Activated CD4-positive, alpha-beta T cell treated with anti-CD3 and anti-CD28 coated beads, Interleukin-2, amount 10 ng/mL, durations not matched to agents 24 days and 14 days (primary cell): ENCODE data around the gene MYL12A. TPM values are rescaled to one million over a fixed set of nuclear protein-coding genes. Genes with fewer than 3 reads are reported as not detected.
"Not testable (repeated sequence)": the region's sequence is repeated elsewhere in the genome, so short reads cannot be mapped to it uniquely, and the experiment has no call there.

Experiments used
- DNase-seq: peaks from one replicate; pipeline ENCODE4 v3.0.0; 2022
- H3K27ac Mint-ChIP-seq: one replicate; pipeline ENCODE4 v1.8.0; 2022; ENCODE audit warnings: mild to moderate bottlenecking, mixed read lengths
- H3K27me3 Mint-ChIP-seq: one replicate; pipeline ENCODE4 v1.8.0; 2022; ENCODE audit warnings: mixed read lengths
- H3K36me3 Mint-ChIP-seq: one replicate; pipeline ENCODE4 v1.8.0; 2022; ENCODE audit warnings: low read depth, mild to moderate bottlenecking, mixed read lengths
- H3K4me1 Mint-ChIP-seq: one replicate; pipeline ENCODE4 v1.8.0; 2021; ENCODE audit warnings: mixed read lengths
- H3K4me3 Mint-ChIP-seq: one replicate; pipeline ENCODE4 v1.8.0; 2022; ENCODE audit warnings: mild to moderate bottlenecking, moderate library complexity, mixed read lengths
- H3K9me3 Mint-ChIP-seq: one replicate; pipeline ENCODE4 v1.8.0; 2021; ENCODE audit warnings: mixed read lengths
- intact Hi-C: fragments of 100-400 bp; cut with micrococcal nuclease; formaldehyde crosslinking; loops from one replicate; pipeline ENCODE4 v1.15.1; 2023
- total RNA-seq: library from RNA; stranded (reverse); gene quantifications from 2 replicates; pipeline ENCODE4 v1.2.3, GENCODE V29; 2022

The MYL12A gene
- total RNA-seq, 1 donor from 2014 or later, result 340 TPM

DNA sequence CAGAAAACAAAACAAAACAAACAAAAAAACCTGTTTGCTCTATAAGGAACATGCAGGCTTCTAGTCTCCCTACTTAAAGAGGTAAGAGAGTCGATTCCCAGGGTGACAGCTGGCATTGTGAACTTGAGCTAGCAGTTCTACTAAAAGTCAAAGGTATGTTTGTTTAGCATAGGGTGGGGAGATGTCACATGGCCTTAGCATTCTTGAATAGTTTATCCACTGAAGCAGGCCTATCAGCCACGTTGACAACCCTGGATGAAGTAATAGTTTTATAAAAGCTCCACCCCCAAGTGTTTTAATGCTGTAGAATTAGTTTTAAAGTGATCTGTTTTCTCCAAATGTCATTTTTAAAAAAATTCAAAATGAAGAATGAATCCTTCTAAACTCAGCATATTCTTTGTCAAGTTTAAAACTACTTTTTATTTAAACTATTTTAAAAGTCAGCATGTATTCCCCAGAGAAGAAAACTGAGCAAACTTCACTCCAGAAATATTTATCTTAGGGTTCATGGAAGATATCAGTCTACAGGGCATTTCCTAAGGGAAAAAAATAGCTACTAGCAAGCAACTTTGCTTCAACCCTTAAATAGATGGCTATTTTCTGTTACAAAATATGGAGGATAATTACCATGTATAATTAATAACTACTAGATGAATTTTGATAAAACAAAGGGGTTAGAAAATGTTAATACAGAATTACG lies 29.5 kb upstream of the MYL12A start:
- Mint-ChIP-seq H3K36me3 (no peaks in the 10 kb centered on the region), H3K27me3 (peaks cover 2% of the 10 kb centered on the region), H3K27ac (no peak overlapping the region), H3K4me1 (peaks cover 5% of the 10 kb centered on the region), H3K4me3 (no peak overlapping the region), H3K9me3 (no peaks in the 10 kb centered on the region)
- peak; percentile 34 for DNase-seq
- intact Hi-C loops, result no loop called here

DNA sequence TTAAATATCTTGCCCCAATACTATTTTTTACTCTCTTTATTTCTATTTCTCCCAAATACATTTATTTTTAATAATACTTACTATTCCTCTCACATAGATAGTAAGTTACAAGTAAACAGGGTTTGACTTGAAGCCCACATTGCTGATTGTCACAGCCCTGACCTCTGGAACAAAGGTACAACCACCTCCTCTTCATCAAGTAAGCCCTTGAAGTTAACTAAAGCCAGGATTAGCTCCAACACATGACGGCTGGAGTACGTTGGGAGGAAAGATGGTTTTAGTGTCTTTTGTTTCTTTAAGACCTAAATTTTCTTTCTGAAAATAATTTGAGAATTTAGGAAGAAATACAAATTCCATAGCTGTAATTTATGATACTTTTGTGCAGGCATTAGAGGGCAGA lies 28.8 kb upstream of the MYL12A start:
- H3K4me1 Mint-ChIP-seq, result peaks cover 2% of the 10 kb centered on the region
- H3K27me3 Mint-ChIP-seq, result peaks cover 3% of the 10 kb centered on the region
- H3K4me3 Mint-ChIP-seq, result no peak overlapping the region
- peak; percentile 31 for DNase-seq
- no peaks in the 10 kb centered on the region for H3K36me3 Mint-ChIP-seq
- H3K27ac Mint-ChIP-seq, result no peak overlapping the region
- H3K9me3 Mint-ChIP-seq, result no peaks in the 10 kb centered on the region
- intact Hi-C loops, result no loop called here

DNA sequence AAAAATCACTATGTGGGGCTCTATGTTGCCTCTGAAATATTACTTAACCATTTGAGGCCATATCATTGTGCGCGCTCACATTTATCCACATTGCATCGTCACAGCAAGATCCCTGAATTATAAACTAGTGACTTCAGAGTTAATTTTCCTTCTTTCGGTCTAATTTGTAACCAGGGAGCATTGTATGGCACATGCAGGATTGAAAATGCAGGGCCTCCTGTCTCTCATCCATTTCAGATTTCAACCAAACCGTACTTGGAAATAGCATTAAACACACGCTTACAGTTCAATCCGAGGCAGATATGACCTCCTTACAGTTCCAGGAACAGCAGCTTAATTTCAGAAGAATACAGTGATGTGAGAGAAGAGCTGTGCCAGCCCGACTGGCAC lies 28.4 kb upstream of the MYL12A start:
- Mint-ChIP-seq H3K36me3 (no peaks in the 10 kb centered on the region), H3K4me1 (peaks cover 2% of the 10 kb centered on the region), H3K9me3 (no peaks in the 10 kb centered on the region), H3K27ac (no peak overlapping the region), H3K27me3 (peaks cover 3% of the 10 kb centered on the region), H3K4me3 (no peak overlapping the region)
- intact Hi-C loops, result no loop called here
- peak; percentile 13 for DNase-seq

DNA sequence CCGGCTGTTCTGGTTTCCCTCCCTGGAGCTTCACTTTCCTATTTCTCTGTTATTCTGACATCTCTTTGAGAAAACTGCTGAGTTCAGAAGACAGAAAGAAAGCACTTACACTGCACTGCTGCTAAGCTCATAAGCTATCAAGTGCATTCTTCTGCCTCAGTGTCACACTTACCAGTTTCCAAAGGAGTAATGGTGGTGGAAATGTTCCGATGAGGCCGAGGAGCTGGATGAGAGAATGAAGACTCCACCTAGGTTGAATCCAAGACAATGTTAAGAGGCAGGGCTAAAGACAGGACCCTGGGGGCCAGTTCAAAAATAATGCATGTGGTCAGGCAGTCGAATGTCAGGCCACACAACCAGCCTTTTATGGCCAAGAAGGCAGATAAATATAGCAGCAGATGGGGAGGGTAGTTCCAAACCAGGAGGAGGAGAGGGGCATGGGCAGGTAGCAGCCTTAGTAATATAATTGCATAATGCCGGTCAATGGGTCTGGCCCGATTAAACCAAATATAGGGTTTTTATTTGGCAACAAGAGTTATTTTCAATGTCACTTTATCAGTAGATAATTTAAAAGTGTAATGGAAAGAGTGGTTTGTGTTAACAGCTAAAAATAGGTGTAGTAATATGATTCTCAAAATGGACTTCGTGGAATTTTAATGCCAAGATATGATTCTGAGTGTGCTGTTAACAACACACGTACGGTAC lies 27.8 kb upstream of the MYL12A start, which contains the start of gene MYOM1:
Gene MYOM1, minus strand, starts transcription at position 338 of the 705 bp plus-strand sequence. CDS start 4,745 bp downstream, outside the sequence.
- H3K27ac Mint-ChIP-seq, result no peak within 1 kb of the TSS
- H3K27me3 Mint-ChIP-seq, result peaks cover 3% of the 10 kb centered on the region
- no peaks in the 10 kb centered on the region for H3K36me3 Mint-ChIP-seq
- peaks cover 2% of the 10 kb centered on the region for H3K4me1 Mint-ChIP-seq
- peak; percentile 37 for DNase-seq
- H3K4me3 Mint-ChIP-seq, result no peak within 1 kb of the TSS
- no peaks in the 10 kb centered on the region for H3K9me3 Mint-ChIP-seq
- intact Hi-C loops, result no loop called here

DNA sequence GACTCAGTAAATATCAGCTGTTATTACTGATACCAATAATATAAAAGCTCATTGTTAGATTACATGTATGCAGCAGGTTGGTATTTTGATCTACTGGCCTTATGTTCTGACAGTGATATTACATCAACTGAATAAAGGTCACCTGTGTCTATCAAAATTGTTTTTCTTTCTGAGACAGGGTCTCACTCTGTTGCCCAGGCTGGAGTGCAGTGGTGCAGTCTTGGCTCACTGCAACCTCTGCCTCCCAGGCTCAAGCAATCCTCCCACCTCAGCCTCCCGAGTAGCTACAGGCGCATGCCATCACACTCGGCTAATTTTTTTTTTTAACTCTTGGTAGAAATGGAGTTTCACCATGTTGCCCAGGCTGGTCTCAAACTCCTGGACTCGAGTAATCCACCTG lies 26.7 kb upstream of the MYL12A start:
- not testable (repeated sequence) for H3K36me3 Mint-ChIP-seq

DNA sequence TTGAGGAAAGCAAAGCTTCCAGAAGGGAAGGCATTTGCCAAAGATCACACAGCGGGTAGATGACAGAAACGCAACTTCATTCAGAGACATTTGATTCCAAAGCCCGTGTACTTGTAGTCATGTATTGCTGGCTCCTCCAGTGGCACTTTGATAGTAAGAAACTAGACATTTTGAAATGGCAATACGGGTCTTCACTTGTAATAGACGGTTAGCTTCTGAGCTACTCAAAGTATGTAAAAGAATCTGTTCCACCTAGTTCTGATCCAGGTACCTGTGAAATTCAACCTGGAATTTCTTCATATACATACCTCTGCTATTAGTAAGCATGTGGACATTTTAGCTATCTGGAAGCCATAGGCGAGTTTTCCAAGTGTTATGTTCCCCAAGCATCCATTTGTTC lies 26.1 kb upstream of the MYL12A start:
- no peaks in the 10 kb centered on the region for H3K9me3 Mint-ChIP-seq
- no peak overlapping the region for H3K4me3 Mint-ChIP-seq
- H3K4me1 Mint-ChIP-seq, result peaks cover 2% of the 10 kb centered on the region
- H3K27me3 Mint-ChIP-seq, result peaks cover 3% of the 10 kb centered on the region
- H3K36me3 Mint-ChIP-seq, result no peaks in the 10 kb centered on the region
- intact Hi-C loops, result no loop called here
- DNase-seq, result peak; percentile 45
- H3K27ac Mint-ChIP-seq, result no peak overlapping the region

More for the DNA sequence above, 26.7 kb upstream of the MYL12A start:
- H3K4me1 Mint-ChIP-seq, H3K4me3 Mint-ChIP-seq, intact Hi-C loops, H3K27ac Mint-ChIP-seq, H3K27me3 Mint-ChIP-seq, H3K9me3 Mint-ChIP-seq: not testable (repeated sequence)
- peak; percentile 37 for DNase-seq

DNA sequence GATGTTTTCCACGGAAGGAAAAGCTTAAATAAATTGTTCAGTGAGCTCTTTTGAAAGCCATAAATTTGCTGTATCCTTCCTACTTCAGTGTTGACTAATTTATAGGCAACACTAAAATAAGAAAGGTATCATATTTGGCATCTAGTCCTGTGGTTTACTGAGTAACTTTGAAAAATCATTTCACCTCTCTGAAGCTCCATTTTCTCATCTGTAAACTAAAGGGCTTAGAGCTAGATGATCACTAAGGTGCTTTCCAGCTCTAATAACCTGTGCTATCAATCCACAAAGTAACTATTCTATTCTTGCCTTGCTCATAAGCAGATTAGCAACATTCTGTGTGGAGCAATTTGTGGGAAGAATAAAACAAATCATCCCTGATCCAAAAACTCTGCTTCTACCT lies 24.2 kb upstream of the MYL12A start:
- no peaks in the 10 kb centered on the region for H3K36me3 Mint-ChIP-seq
- H3K4me3 Mint-ChIP-seq, result no peak overlapping the region
- no peak for DNase-seq
- H3K27ac Mint-ChIP-seq, result no peak overlapping the region
- peaks cover 2% of the 10 kb centered on the region for H3K4me1 Mint-ChIP-seq
- intact Hi-C loops, result no loop called here
- peaks cover 1% of the 10 kb centered on the region for H3K27me3 Mint-ChIP-seq
- H3K9me3 Mint-ChIP-seq, result no peaks in the 10 kb centered on the region

DNA sequence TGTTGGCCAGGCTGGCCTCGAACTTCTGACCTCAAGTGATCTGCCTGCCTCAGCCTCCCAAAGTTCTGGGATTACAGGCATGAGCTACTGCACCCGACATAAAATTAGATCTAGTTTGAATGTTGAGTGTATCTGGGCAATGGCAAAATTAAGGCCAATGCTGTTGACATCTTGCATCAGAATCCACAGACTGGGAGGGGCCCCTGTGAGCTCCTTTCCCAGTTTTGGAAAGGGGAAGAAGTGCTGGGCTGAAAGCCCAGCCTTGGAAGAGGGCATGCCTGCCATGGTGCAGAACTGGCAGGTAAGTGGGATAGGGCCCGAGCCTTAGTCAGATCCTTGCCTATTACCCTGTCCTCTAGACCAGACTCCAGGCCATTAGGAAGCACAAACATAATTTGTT lies 23.4 kb upstream of the MYL12A start:
- intact Hi-C loops, result no loop called here
- no peak overlapping the region for H3K27ac Mint-ChIP-seq
- DNase-seq, result peak; percentile 48
- peaks cover 4% of the 10 kb centered on the region for H3K4me1 Mint-ChIP-seq
- no peaks in the 10 kb centered on the region for H3K36me3 Mint-ChIP-seq
- no peak overlapping the region for H3K4me3 Mint-ChIP-seq
- H3K9me3 Mint-ChIP-seq, result no peaks in the 10 kb centered on the region
- peaks cover 1% of the 10 kb centered on the region for H3K27me3 Mint-ChIP-seq

DNA sequence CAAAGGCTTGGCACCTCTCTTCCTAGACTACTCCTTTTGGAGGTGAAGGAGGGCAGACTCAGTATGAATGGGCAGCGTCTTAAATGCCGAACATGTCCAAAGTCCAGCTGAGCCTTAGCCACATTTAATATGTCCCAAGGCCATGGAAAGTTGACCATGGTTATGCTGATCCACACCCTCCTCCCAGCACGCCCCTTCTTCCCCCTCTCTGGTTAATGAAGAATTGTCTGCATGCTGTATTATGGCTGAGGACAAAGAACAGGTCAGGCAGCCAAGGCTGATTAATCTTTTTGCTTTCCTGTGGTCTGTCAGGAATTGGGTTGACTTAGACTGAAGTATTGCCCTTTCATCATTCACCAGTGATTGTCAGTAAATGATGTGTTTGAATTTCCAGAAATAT lies 22.0 kb upstream of the MYL12A start:
- intact Hi-C loops, result no loop called here
- Mint-ChIP-seq H3K27me3 (peaks cover 1% of the 10 kb centered on the region), H3K27ac (no peak overlapping the region), H3K4me1 (peaks cover 5% of the 10 kb centered on the region), H3K36me3 (no peaks in the 10 kb centered on the region), H3K4me3 (no peak overlapping the region), H3K9me3 (no peaks in the 10 kb centered on the region)
- DNase-seq, result peak; percentile 30

DNA sequence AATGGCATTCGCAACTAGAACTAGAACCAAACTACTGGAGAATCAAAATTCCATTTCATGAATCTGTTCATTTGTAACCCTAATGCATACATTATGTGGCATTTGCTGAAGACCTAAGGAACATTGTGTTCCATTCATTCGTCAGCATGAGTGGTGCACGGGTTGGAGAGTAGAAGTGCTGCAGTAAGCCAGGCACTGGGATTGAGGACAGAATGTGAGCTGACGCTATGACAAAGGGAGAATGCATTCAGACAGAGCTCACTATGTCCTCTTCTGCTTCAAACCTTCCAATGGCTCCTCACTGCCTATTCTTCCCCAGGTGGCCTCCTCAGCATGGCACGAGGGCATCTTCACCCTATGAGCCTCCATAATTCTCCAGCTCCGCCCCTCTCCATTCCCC lies 21.6 kb upstream of the MYL12A start:
- Mint-ChIP-seq H3K4me3 (no peak overlapping the region), H3K27ac (no peak overlapping the region), H3K9me3 (no peaks in the 10 kb centered on the region), H3K27me3 (peaks cover 1% of the 10 kb centered on the region), H3K36me3 (no peaks in the 10 kb centered on the region), H3K4me1 (peaks cover 6% of the 10 kb centered on the region)
- intact Hi-C loops, result no loop called here
- DNase-seq, result peak; percentile 48

DNA sequence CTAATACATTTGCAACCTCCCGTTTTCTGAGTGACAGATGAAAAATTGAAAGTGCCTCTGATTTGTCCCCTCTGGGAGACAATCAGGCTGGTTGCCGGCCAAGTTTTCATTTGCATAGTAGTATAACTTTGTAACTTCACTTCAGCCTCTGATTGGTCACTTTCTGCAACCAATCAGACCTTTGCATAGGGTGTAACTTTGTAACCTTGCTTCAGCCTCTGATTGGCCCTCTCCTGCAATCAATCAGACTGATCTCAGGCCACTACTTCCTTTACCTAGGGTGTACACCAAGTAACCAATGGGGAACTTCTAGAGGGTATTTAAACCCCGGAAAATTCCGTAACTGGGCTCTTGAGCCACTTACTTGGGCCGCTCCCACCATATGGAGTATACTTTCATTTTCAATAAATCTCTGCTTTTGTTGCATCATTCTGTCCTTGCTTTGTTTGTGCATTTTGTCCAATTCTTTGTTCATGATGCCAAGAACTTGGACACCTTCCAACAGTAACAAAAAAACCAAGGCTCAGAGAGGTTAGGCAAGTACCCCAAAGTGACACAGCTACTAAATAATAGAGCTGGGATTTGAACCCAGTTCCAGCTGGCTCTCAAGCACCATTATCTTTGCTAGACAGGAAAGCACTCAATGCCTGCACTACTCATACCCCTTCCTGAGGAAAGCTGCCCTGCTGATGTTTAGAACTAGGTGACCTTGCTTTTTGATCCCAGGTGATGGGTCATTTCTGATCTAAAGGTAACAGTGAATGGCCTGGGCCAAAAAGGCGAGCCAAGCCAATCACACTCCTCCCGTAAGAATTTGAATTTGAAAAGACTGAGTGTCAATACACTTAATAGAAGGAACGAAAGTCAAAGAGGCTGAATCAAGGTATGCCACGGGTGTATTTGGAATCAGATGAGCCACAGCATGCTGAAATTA lies 16.9 kb upstream of the MYL12A start:
- no peak overlapping the region for H3K27ac Mint-ChIP-seq
- peaks cover 4% of the 10 kb centered on the region for H3K4me1 Mint-ChIP-seq
- no peaks in the 10 kb centered on the region for H3K9me3 Mint-ChIP-seq
- no peaks in the 10 kb centered on the region for H3K27me3 Mint-ChIP-seq
- intact Hi-C loops, result no loop called here
- no peaks in the 10 kb centered on the region for H3K36me3 Mint-ChIP-seq
- no peak overlapping the region for H3K4me3 Mint-ChIP-seq
- DNase-seq, result no peak

DNA sequence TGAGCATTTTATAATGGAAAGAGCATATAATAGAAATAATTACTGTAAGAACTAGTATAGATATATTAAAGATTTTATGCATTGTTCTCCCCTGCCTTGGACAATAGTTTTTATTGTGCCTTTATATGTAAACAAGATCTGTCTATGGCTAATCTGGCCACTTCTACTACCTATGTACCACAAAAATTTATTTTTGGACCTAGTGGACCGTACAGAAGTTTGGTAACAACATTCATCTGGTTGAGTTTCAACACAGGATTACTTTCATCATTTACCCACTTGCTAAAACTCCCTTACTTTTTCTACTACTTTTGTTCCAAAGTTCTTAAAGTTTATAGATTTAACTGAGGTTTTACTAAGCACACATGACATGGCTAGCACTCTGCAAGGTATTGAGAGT lies 14.6 kb upstream of the MYL12A start:
- H3K4me1 Mint-ChIP-seq, result peaks cover 4% of the 10 kb centered on the region
- H3K9me3 Mint-ChIP-seq, result no peaks in the 10 kb centered on the region
- no peak overlapping the region for H3K27ac Mint-ChIP-seq
- no peak for DNase-seq
- intact Hi-C loops, result no loop called here
- no peaks in the 10 kb centered on the region for H3K36me3 Mint-ChIP-seq
- H3K27me3 Mint-ChIP-seq, result no peaks in the 10 kb centered on the region
- H3K4me3 Mint-ChIP-seq, result no peak overlapping the region

DNA sequence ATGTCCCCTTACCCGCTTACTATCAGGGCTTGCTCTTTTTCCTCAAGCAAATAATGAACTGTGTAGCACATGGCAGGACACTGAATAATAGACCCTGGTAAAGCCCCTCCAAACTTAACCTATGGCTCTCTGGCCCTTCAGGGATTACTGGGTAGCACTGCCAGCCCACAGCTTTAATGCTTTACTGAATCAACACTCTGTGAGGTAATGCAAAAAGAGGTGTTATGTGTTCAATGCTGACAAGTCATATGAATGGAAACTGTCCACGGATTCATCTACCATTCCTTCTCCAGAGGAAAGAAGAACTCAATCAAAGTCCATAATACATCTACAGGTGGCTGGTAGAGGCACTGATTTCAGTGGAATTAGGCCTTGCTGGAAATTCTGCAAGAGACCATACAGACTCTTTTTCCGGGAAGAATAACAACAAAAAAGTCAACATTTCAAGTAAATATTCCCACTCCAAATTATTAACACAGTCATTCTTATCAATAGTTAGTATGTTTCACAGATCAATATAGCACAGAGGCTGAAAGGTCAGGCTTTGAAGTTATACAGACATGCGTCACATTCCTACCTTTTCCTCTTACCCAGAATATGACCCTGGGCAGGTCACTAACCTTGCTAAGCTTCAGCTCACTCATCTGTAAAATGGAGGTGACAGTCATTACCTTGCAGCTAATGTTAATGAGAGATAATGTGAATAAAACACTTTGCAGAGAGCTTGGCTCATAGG lies 14.0 kb upstream of the MYL12A start:
- H3K4me3 Mint-ChIP-seq, result no peak overlapping the region
- intact Hi-C loops, result no loop called here
- no peaks in the 10 kb centered on the region for H3K27me3 Mint-ChIP-seq
- H3K4me1 Mint-ChIP-seq, result peaks cover 4% of the 10 kb centered on the region
- H3K27ac Mint-ChIP-seq, result no peak overlapping the region
- no peaks in the 10 kb centered on the region for H3K9me3 Mint-ChIP-seq
- DNase-seq, result no peak
- H3K36me3 Mint-ChIP-seq, result no peaks in the 10 kb centered on the region
